ENCODE measurements around the gene SLC9A8.
A peak's percentile ranks its signal among the peaks of the same experiment; 100 is the strongest.
"Not testable (repeated sequence)": the region's sequence is repeated elsewhere in the genome, so short reads cannot be mapped to it uniquely, and the experiment has no call there.

The SLC9A8 gene, protein sequence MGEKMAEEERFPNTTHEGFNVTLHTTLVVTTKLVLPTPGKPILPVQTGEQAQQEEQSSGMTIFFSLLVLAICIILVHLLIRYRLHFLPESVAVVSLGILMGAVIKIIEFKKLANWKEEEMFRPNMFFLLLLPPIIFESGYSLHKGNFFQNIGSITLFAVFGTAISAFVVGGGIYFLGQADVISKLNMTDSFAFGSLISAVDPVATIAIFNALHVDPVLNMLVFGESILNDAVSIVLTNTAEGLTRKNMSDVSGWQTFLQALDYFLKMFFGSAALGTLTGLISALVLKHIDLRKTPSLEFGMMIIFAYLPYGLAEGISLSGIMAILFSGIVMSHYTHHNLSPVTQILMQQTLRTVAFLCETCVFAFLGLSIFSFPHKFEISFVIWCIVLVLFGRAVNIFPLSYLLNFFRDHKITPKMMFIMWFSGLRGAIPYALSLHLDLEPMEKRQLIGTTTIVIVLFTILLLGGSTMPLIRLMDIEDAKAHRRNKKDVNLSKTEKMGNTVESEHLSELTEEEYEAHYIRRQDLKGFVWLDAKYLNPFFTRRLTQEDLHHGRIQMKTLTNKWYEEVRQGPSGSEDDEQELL

DNA sequence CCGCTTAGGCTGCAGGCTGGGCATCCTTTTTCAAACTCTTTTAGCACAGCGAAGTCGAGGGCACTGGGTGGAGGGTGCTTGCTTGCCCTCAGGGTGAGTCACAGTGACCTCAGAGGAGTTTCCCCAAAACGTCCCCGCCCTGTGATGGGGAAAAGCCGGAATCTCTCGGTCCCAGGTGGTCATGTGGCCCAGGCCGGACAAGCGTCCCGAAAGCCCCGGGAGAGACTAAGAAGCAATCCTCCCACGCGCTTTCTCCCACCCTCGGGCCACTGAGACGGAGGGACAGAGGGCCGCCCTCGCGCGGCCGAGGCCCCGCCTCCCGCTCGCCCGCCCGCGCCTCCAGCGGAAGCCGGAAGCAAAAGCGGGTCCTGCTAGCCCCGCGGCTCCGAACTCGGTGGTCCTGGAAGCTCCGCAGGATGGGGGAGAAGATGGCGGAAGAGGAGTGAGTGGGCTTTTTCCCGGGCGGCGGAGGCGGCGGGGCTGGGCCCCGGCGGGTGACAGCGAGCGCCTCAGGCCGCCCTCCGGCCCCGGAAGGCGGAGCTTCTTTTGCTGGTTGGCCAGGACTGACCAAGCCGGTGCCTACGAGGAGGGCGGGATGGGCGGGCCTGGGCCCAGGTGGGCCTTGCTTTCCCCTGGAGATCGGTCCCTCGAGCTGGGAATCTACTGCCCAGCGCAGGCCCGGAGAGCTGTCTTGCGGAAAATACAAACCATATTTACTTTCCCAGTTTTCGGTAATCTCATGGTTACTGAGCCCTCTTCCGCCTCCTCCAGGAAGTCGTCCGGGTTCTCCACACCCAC, at the start of gene SLC9A8:
SLC9A8 (plus strand) TSS at position 322 of the 798 bp plus-strand sequence; CDS start at position 417, 95 bp downstream.
- peak; percentile 79 for DNase-seq (ENCODE audit: low spot score)

DNA sequence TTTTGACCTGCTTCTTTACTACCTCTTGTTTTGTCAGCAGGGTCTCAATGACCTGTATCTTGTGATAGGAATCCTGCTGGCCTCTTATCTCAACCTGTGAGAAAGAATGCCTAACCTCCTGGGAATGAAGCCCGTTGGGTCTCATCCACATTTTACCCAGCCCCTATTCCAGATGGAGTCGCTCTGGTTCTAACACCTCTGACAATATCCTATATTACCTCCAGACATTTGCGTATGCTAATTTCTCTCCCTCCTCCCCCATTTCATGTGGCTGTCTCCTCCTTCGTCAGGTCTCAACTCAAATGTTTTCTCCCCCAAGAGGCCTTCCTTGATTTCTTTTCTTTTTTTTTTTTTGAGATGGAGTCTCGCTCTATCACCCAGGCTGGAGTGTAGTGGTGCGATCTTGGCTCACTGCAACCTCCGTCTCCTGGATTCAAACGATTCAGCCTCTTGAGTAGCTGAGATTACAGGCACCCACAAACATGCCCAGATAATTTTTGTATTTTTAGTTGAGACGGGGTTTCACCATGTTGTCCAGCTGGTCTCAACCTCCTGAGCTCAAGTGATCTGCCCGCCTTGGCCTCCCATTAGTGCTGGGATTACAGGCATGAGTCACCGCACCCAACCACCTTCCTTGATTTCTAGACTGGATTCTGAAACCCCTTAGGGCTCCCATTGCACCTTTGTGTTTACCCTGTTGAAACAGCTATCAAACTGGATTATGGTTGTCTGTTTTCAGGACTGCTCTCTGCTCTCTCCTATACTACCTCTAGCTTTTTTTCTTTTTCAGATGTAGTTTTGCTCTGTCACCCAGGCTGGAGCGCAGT, 49.5 kb upstream of the SLC9A8 start:
- no peak for DNase-seq (ENCODE audit: low spot score)

DNA sequence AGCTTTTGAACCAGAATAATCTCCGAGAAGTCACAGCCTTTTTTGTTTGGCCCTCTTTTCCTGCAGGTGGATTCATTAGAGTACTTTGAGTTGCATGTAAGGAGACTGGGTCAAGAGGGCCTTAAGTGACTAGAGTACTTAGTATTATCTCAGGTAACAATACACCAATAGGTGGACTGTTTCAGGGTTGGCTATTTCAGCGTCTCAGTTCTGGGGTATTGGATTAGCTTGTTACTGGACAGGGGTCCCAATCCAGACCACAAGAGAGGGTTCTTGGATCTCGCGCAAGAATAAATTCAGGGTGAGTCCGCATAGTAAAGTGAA, 47.3 kb upstream of the SLC9A8 start:
- DNase-seq (ENCODE audit: low spot score), result no peak

DNA sequence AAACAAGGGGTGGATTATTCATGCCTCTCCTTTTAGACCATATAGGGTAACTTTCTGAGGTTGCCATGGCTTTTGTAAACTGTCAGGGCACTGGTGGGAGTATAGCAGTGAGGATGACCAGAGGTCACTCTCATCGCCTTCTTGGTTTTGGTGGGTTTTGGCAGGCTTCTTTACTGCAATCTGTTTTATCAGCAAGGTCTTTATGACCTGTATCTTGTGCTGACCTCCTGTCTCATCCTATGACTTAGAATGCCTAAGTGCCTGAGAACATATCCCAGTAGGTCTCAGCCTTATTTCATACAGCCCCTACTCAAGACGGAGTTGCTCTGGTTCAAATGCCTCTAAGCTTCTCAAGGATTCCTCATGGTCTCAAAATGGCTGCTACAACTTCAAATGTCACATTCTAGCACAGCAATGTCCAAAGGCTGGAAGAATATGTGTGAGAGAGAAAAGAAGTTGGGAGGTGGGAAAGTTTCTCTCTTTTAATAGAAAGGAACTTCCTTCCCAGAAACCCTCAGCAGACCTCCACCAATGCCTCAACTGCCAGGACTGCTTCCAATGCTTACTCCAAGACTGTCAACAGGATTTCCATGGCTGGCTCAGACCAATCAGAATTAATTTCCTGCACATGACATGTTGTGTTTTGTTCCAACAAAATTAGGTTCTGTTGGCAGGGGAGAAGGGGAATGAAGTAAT, 46.6 kb upstream of the SLC9A8 start:
- no peak for DNase-seq (ENCODE audit: low spot score)

- DNase-seq (ENCODE audit: low spot score), result no peak
These were observed 45.6 kb upstream of the SLC9A8 start for GRCh38 chr20:49766979-49767521.

GRCh38 chr20:49768204-49769047, 44.2 kb upstream of the SLC9A8 start:
- DNase-seq (ENCODE audit: low spot score), result no peak

- no peak for DNase-seq (ENCODE audit: low spot score)
These were observed 43.5 kb upstream of the SLC9A8 start for GRCh38 chr20:49769048-49769581.

DNA sequence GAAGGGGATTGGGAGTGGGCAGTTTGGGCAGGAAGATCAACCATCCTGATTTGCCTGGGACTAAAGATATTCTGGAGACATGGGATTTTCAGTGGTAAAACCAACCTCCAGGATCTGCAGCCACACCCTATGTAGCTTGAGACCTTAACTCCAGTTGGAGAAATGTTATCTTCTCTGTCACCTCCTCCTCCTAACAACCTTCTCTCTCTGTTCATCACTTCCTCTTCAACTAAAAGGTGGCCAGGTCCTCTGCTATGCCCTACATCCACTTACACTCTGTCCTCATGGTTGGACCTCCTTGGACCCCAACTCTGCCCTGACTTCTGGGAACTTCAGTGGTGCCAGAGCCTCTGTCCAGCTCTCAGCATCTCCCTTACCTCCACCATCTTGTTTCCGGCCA, 42.0 kb upstream of the SLC9A8 start:
- no peak for DNase-seq (ENCODE audit: low spot score)

- DNase-seq (ENCODE audit: low spot score), result not testable (repeated sequence)
These were observed 38.4 kb upstream of the SLC9A8 start for GRCh38 chr20:49774213-49774612.

DNA sequence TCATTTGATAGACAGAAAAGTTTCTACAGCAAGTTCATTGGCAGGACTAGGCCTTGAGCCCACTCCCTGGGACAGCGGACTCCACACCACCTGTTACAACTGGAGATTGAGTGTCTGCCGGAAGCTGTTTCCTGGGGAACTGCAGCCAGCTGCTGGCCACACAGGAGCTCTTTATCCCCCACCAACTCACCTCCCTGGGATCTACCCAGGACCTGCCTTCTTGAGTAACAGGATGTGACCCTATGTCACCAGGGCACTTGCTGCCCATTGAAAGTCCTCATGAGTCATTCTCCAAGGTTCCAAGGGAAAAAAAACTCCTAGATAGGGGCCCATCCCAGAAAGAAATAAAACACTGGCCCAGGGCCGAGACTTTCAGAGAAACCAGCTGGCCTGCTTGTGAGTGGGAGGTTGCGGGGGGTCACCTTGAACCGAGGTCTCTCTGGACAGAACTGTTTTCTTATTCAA, 37.4 kb upstream of the SLC9A8 start:
- DNase-seq (ENCODE audit: low spot score), result no peak

GRCh38 chr20:49779972-49780371, 32.7 kb upstream of the SLC9A8 start:
- no peak for DNase-seq (ENCODE audit: low spot score)

GRCh38 chr20:49781676-49782075, 31.0 kb upstream of the SLC9A8 start:
- DNase-seq (ENCODE audit: low spot score), result no peak

- not testable (repeated sequence) for DNase-seq (ENCODE audit: low spot score)
These were observed 30.2 kb upstream of the SLC9A8 start for GRCh38 chr20:49782439-49782838.

- DNase-seq (ENCODE audit: low spot score), result not testable (repeated sequence)
These were observed 29.3 kb upstream of the SLC9A8 start for GRCh38 chr20:49783021-49783995.

- no peak for DNase-seq (ENCODE audit: low spot score)
These were observed 28.3 kb upstream of the SLC9A8 start for GRCh38 chr20:49784291-49784690.

DNA sequence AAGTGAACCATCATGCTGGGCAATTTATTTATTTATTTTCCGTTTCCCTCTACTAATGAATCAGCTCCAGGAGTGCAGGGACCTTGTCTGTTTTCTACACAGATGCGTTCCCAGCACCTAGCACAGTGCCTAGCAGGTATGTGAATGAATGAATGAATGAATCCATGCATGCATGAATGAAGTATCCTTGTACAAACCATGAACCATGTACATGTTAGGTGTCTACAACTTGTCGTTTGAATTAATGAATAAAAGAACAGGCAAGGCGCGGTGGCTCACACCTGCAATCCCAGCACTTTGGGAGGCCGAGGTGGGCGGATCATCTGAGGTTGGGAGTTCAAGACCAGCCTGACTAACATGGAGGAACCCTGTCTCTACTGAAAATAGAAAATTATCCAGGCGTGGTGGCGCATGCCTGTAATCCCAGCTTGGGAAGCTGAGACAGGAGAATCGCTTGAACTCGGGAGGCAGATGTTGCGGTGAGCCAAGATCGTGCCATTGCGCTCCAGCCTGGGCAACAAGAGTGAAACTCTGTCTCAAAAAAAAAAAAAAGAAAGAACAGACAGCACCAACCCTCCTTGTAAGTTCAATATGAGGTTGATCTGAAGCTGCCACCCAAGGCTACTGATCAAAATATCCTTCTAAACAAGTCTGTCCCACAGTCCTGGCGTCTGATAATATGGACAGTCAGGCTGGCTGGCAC, 27.3 kb upstream of the SLC9A8 start:
- DNase-seq (ENCODE audit: low spot score), result no peak

- no peak for DNase-seq (ENCODE audit: low spot score)
These were observed 26.8 kb upstream of the SLC9A8 start for GRCh38 chr20:49785852-49786175.

DNA sequence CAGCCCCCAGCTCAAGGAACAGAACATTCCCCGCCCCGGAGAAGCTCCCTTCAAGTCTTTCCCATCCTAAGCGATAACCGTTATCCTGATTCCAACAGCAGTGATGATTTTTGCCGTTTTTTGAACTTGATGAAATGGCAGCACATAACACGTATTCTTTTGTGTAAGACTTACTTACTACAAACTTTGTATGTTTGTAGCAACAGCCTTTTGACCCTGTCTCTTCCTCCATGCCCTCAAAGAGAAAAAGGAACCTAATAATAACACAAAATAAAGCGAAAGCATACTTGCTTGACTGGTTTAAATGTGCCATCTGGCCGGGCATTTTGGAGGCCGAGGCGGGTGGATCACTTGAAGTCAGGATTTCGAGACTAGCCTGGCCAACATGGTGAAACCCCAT, 26.4 kb upstream of the SLC9A8 start:
- DNase-seq (ENCODE audit: low spot score), result no peak
